AG04449 (cell line): ENCODE results near the gene MGAM2.

Experiments used
- CTCF ChIA-PET: fragments of 350-600 bp; formaldehyde crosslinking; extraction: SDS; loops from one replicate; lab custom pipeline; 2021; ENCODE audit warnings: antibody characterized with exemption; lab: Yijun Ruan, JAX
- POLR2A ChIA-PET: fragments of 400-600, 350-600 bp; formaldehyde crosslinking; extraction: SDS; loops from one replicate; lab custom pipeline; 2020; ENCODE audit warnings: antibody characterized with exemption, inconsistent platforms; lab: Yijun Ruan, JAX
- DNase-seq: peaks from one replicate; pipeline ENCODE4 v3.0.0-alpha.2; 2010; ENCODE audit warnings: low read depth, low spot score
- H3K4me3 ChIP-seq: 2 replicates; pipeline ENCODE4 v1.5.1; 2011; ENCODE audit warnings: low read depth, mild to moderate bottlenecking, control low read depth, low read length
- TF ChIP-seq, protein P1 (sequence below): IDR thresholded peaks from one replicate; pipeline ENCODE4 v1.5.1; 2011; ENCODE audit warnings: mild to moderate bottlenecking, moderate library complexity, low read length, control low read depth, inconsistent platforms; ENCODE audit not compliant: insufficient read depth; ENCODE audit errors: missing control alignments

MGAM2 gene

DNA sequence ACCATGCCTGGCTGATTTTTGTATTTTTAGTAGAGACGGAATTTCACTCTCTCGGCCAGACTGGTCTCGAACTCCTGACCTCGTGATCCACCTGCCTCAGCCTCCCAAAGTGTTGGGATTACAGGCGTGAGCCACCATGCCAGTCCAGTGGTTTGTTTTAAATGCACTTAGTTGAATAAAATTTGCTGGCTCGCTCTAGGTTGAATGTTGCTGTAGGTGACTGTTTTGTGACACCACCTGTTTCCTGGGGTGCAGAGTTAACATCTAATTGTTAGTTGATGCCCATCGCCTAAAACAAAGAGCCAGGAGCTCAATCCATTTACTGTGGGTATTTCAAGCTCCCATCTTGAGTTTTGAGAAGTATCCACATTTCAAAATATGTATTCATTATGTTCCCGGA is 31.2 kb downstream of the MGAM2 start:
- H3K4me3 ChIP-seq = no peak overlapping the region
- no peak for DNase-seq
- POLR2A ChIA-PET = no interaction called here
- TF ChIP-seq, protein P1, sequence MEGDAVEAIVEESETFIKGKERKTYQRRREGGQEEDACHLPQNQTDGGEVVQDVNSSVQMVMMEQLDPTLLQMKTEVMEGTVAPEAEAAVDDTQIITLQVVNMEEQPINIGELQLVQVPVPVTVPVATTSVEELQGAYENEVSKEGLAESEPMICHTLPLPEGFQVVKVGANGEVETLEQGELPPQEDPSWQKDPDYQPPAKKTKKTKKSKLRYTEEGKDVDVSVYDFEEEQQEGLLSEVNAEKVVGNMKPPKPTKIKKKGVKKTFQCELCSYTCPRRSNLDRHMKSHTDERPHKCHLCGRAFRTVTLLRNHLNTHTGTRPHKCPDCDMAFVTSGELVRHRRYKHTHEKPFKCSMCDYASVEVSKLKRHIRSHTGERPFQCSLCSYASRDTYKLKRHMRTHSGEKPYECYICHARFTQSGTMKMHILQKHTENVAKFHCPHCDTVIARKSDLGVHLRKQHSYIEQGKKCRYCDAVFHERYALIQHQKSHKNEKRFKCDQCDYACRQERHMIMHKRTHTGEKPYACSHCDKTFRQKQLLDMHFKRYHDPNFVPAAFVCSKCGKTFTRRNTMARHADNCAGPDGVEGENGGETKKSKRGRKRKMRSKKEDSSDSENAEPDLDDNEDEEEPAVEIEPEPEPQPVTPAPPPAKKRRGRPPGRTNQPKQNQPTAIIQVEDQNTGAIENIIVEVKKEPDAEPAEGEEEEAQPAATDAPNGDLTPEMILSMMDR = no peak
- CTCF ChIA-PET = no interaction called here

DNA sequence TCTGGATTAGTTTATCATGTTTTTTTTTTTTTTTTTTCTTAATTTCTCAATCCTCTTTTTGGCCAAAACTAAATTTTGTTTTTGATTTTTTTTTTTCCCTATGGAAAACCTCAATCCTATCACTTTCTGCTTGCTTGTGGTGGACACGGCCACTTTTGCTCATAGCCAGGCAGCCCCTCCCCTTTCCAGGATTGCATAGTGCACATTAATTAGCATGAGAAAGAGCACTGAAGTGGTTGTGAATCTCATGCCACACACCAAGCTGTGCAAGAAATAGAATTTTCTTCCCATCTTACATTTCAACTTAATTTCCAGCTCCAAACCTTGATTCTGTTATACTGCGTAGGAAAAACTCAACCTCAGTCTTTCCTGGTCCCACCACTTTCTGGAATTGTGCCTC is 34.6 kb downstream of the MGAM2 start:
- H3K4me3 ChIP-seq = no peak overlapping the region
- no peak for DNase-seq
- ChIA-PET CTCF (no interaction called here), POLR2A (no interaction called here)
- TF ChIP-seq, protein P1 = no peak

DNA sequence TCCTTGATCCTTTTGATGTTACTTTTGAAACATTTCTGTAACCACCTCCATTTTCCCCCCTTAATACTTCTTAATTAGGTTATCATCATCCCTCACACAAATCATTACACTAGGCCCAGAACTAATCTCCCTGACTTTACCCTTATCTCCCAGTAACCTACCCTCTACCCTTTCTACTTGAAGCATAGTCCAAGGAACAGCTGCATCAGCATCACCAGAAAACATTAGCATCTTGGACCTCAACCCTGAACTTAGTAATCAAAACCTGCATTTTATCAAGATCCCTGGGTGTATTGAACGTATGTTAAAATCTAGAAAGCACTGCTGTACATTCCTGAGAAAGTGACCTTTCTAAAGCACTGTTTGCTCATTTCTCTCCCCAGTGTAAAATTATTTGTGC is 38.8 kb downstream of the MGAM2 start:
- no peak for DNase-seq
- ChIA-PET POLR2A (no interaction called here), CTCF (no interaction called here)
- no peak overlapping the region for H3K4me3 ChIP-seq
- TF ChIP-seq, protein P1 = no peak

DNA sequence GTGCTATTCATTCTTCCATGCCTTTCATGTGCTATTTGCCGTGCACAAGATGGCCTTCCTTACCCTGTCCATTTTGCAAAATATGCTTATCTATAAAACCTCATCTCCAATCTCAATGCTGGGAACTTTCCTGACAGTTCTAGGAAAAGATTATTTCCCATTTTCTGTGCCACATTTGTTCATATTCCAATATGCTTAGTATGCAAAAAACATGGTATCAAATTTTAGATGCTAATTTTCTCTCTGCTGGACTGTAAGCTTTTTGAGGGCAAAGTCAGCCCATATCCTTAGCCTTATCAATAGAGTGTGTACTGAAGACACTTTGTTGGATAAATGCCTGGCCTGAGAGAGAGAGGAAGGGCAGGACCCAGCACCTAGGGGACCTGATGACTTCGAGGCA is 39.4 kb downstream of the MGAM2 start:
- no peak overlapping the region for H3K4me3 ChIP-seq
- POLR2A ChIA-PET = no interaction called here
- no peak for DNase-seq
- TF ChIP-seq, protein P1 = no peak
- CTCF ChIA-PET = no interaction called here

DNA sequence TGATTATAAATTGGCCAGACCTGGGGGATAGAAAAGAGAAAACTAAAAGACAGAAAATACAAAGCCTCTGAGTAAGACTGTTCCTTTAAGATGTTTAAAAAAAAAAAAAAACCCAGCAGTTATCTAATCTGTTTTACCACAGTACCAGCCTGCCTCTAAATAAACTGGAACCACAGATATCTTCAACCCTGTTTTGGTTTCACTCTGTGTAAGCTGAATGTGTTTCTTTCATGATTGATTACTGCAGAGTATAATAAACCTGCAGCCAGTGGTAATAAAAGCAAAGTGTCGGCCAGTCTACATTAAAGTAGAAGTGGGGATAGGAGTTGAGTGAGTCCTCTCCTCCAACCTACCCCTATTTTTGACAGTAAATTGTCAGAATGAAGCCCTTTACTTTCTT is 40.6 kb downstream of the MGAM2 start:
- POLR2A ChIA-PET = no interaction called here
- no peak for DNase-seq
- no peak overlapping the region for H3K4me3 ChIP-seq
- TF ChIP-seq, protein P1 = no peak
- CTCF ChIA-PET = interaction anchor here (0.6 kb wide), 1 partner anchor 497 kb away, joined by 3 read pairs; no protein-coding TSS in a partner anchor

DNA sequence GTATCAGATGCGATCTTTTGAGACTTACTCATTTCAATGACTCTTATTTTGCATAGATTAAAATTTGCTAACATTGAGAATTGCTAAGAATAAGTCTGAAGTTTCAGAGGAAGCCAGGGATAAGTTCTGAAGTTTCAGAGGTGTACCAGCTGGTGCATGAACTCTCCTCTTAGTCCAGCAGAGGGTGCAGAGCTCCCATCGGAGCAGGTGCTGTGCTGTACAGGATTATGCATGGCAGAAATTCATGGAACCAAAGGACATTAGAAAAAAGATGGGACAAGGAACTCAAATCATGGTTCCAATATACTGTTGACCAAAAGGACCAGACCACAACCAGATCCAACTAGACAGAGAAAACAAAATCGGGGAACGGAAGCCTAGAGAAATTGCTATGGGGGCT is 41.9 kb downstream of the MGAM2 start:
- TF ChIP-seq, protein P1 = no peak
- H3K4me3 ChIP-seq = no peak overlapping the region
- POLR2A ChIA-PET = no interaction called here
- no peak for DNase-seq
- CTCF ChIA-PET = no interaction called here
